ENCODE results near the gene FBLN2. TPM values are rescaled to one million over a fixed set of nuclear protein-coding genes. Genes with fewer than 3 reads are reported as not detected.
A peak's percentile ranks its signal among the peaks of the same experiment; 100 is the strongest.
"Not testable (repeated sequence)": the region's sequence is repeated elsewhere in the genome, so short reads cannot be mapped to it uniquely, and the experiment has no call there.

FBLN2 gene
- total and polyA plus RNA-seq, 3 experiments from 2014 or later, result 0.09 to 3.2 (median 0.18) TPM

GRCh38 chr3:13559764-13560525 is 11.0 kb downstream of the FBLN2 start:
- ChIA-PET CTCF (no interaction called here), POLR2A (no interaction called here)
- Histone ChIP-seq H3K4me1 (ENCODE audit: insufficient read depth, low read length) (no peaks in the 10 kb centered on the region), H3K27me3 (ENCODE audit: insufficient read depth, low read length, poor library complexity, severe bottlenecking) (no peaks in the 10 kb centered on the region), H3K36me3 (ENCODE audit: insufficient read depth, low read length) (no peaks in the 10 kb centered on the region), H3K4me3 (ENCODE audit: low read length) (no peak overlapping the region), H3K27ac (ENCODE audit: low read depth, low read length) (no peak overlapping the region), H3K9me3 (ENCODE audit: low read length) (no peaks in the 10 kb centered on the region)
- H3K36me3 Mint-ChIP-seq, result no peaks in the 10 kb centered on the region
- peaks cover 0 to 1% (median 0%) of the 10 kb centered on the region in 5 donors for H3K9me3 Mint-ChIP-seq
- H3K4me3 Mint-ChIP-seq, result no peak overlapping the region
- H3K4me1 Mint-ChIP-seq, result peaks cover 0 to 2% (median 0%) of the 10 kb centered on the region in 3 donors
- DNase-seq, result no peak
- H3K27ac Mint-ChIP-seq, result no peak overlapping the region
- peaks cover 17 to 32% of the 10 kb centered on the region in 2 donors for H3K27me3 Mint-ChIP-seq

DNA sequence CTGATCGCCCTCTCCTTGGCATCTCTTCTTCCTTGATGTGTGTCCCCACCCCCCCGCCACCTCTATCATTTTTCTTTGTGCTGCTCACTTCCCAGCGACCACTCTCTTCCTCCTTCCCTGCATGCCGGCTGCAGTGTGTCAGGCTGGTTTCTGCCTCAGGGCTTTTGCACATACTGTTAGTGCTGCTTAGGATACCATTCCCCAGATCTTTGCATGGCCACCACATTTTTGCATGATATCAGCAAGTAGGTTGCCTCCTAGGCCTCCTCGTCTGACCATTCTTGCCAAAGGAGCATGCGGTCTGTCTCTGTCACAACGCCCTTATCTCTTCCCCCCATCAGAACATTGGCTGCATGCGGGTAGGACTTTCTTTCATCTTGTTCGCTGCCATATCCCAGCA is 12.5 kb downstream of the FBLN2 start:
- no peak overlapping the region for H3K27ac Mint-ChIP-seq
- peaks cover 15 to 28% of the 10 kb centered on the region in 2 donors for H3K27me3 Mint-ChIP-seq
- no peaks in the 10 kb centered on the region for H3K36me3 Mint-ChIP-seq
- DNase-seq, result no peak
- POLR2A ChIA-PET, result no interaction called here
- Histone ChIP-seq H3K4me1 (ENCODE audit: insufficient read depth, low read length) (no peaks in the 10 kb centered on the region), H3K27me3 (ENCODE audit: insufficient read depth, low read length, poor library complexity, severe bottlenecking) (no peaks in the 10 kb centered on the region), H3K4me3 (ENCODE audit: low read length) (no peak overlapping the region), H3K9me3 (ENCODE audit: low read length) (no peaks in the 10 kb centered on the region), H3K36me3 (ENCODE audit: insufficient read depth, low read length) (no peaks in the 10 kb centered on the region), H3K27ac (ENCODE audit: low read depth, low read length) (no peak overlapping the region)
- CTCF ChIA-PET, result no interaction called here
- H3K9me3 Mint-ChIP-seq, result peaks cover 0 to 1% (median 0%) of the 10 kb centered on the region in 5 donors
- no peak overlapping the region for H3K4me3 Mint-ChIP-seq
- H3K4me1 Mint-ChIP-seq, result peaks cover 0 to 2% (median 0%) of the 10 kb centered on the region in 3 donors

GRCh38 chr3:13561967-13562366 is 13.0 kb downstream of the FBLN2 start:
- no peaks in the 10 kb centered on the region for H3K4me1 ChIP-seq (ENCODE audit: insufficient read depth, low read length)
- ChIA-PET CTCF (no interaction called here), POLR2A (no interaction called here)
- no peaks in the 10 kb centered on the region for H3K36me3 ChIP-seq (ENCODE audit: insufficient read depth, low read length)
- H3K9me3 ChIP-seq (ENCODE audit: low read length), result no peaks in the 10 kb centered on the region
- Mint-ChIP-seq H3K4me3 (no peak overlapping the region), H3K36me3 (no peaks in the 10 kb centered on the region), H3K4me1 (peaks cover 0 to 2% (median 0%) of the 10 kb centered on the region in 3 donors), H3K9me3 (peaks cover 0 to 1% (median 0%) of the 10 kb centered on the region in 5 donors), H3K27me3 (peaks cover 15 to 29% of the 10 kb centered on the region in 2 donors), H3K27ac (no peak overlapping the region)
- DNase-seq, result no peak
- H3K27ac ChIP-seq (ENCODE audit: low read depth, low read length), result no peak overlapping the region
- no peaks in the 10 kb centered on the region for H3K27me3 ChIP-seq (ENCODE audit: insufficient read depth, low read length, poor library complexity, severe bottlenecking)
- H3K4me3 ChIP-seq (ENCODE audit: low read length), result no peak overlapping the region

DNA sequence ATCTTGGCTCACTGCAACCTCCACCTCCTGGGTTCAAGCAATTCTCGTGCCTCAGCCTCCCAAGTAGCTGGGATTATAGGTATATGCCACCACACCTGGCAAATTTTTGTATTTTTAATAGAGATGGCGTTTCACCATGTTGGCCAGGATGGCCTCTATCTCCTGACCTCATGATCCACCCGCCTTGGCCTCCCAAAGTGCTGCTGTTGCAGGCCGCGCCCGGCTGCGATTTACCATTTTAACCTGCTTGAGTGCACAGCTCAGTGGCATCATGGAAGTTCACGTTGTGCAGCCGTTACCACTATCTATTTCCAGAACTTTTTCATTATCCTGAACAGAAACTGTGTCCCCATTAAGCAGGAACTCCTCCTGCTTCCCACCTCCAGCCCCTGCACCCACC is 13.5 kb downstream of the FBLN2 start:
- H3K4me1 Mint-ChIP-seq; H3K4me3 Mint-ChIP-seq; CTCF ChIA-PET; H3K9me3 Mint-ChIP-seq; H3K27ac ChIP-seq (ENCODE audit: low read depth, low read length); H3K27me3 ChIP-seq (ENCODE audit: insufficient read depth, low read length, poor library complexity, severe bottlenecking); POLR2A ChIA-PET; H3K36me3 Mint-ChIP-seq; H3K4me1 ChIP-seq (ENCODE audit: insufficient read depth, low read length); H3K36me3 ChIP-seq (ENCODE audit: insufficient read depth, low read length); H3K4me3 ChIP-seq (ENCODE audit: low read length); H3K9me3 ChIP-seq (ENCODE audit: low read length); H3K27ac Mint-ChIP-seq; DNase-seq: not testable (repeated sequence)
- peaks cover 15 to 25% of the 10 kb centered on the region in 2 donors for H3K27me3 Mint-ChIP-seq

GRCh38 chr3:13563321-13563720 is 14.4 kb downstream of the FBLN2 start:
- Mint-ChIP-seq H3K27me3 (peaks cover 11 to 23% of the 10 kb centered on the region in 2 donors), H3K36me3 (no peaks in the 10 kb centered on the region), H3K4me1 (peaks cover 0 to 2% (median 0%) of the 10 kb centered on the region in 3 donors), H3K27ac (peak overlapping the region in 1 of 8 donors; percentile 83), H3K9me3 (no peaks in the 10 kb centered on the region), H3K4me3 (no peak overlapping the region)
- Histone ChIP-seq H3K4me1 (ENCODE audit: insufficient read depth, low read length) (no peaks in the 10 kb centered on the region), H3K9me3 (ENCODE audit: low read length) (no peaks in the 10 kb centered on the region), H3K36me3 (ENCODE audit: insufficient read depth, low read length) (no peaks in the 10 kb centered on the region), H3K27me3 (ENCODE audit: insufficient read depth, low read length, poor library complexity, severe bottlenecking) (no peaks in the 10 kb centered on the region), H3K4me3 (ENCODE audit: low read length) (no peak overlapping the region), H3K27ac (ENCODE audit: low read depth, low read length) (no peak overlapping the region)
- no peak for DNase-seq
- POLR2A ChIA-PET, result no interaction called here
- CTCF ChIA-PET, result no interaction called here

- Mint-ChIP-seq H3K9me3 (no peaks in the 10 kb centered on the region), H3K27me3 (peaks cover 15 to 27% of the 10 kb centered on the region in 2 donors), H3K4me1 (peaks cover 0 to 2% (median 0%) of the 10 kb centered on the region in 3 donors), H3K36me3 (no peaks in the 10 kb centered on the region), H3K4me3 (no peak overlapping the region), H3K27ac (no peak overlapping the region)
- ChIA-PET CTCF (no interaction called here), POLR2A (no interaction called here)
- Histone ChIP-seq H3K4me3 (ENCODE audit: low read length) (no peak overlapping the region), H3K27me3 (ENCODE audit: insufficient read depth, low read length, poor library complexity, severe bottlenecking) (no peaks in the 10 kb centered on the region), H3K36me3 (ENCODE audit: insufficient read depth, low read length) (no peaks in the 10 kb centered on the region), H3K27ac (ENCODE audit: low read depth, low read length) (no peak overlapping the region), H3K9me3 (ENCODE audit: low read length) (no peaks in the 10 kb centered on the region), H3K4me1 (ENCODE audit: insufficient read depth, low read length) (no peaks in the 10 kb centered on the region)
- DNase-seq, result no peak
Observed at GRCh38 chr3:13563911-13564310, 15.0 kb downstream of the FBLN2 start.

- Histone ChIP-seq H3K4me1 (ENCODE audit: insufficient read depth, low read length) (no peaks in the 10 kb centered on the region), H3K36me3 (ENCODE audit: insufficient read depth, low read length) (no peaks in the 10 kb centered on the region), H3K9me3 (ENCODE audit: low read length) (no peaks in the 10 kb centered on the region), H3K4me3 (ENCODE audit: low read length) (no peak overlapping the region), H3K27ac (ENCODE audit: low read depth, low read length) (no peak overlapping the region), H3K27me3 (ENCODE audit: insufficient read depth, low read length, poor library complexity, severe bottlenecking) (no peaks in the 10 kb centered on the region)
- Mint-ChIP-seq H3K36me3 (no peaks in the 10 kb centered on the region), H3K27ac (no peak overlapping the region), H3K9me3 (no peaks in the 10 kb centered on the region), H3K27me3 (peaks cover 13 to 19% of the 10 kb centered on the region in 2 donors), H3K4me1 (peaks cover 0 to 2% (median 0%) of the 10 kb centered on the region in 3 donors), H3K4me3 (no peak overlapping the region)
- POLR2A ChIA-PET, result no interaction called here
- DNase-seq, result no peak
- CTCF ChIA-PET, result no interaction called here
Observed at GRCh38 chr3:13564751-13565560, 16.0 kb downstream of the FBLN2 start.

All from CD8-positive, alpha-beta memory T cell (primary cell).